SH-SY5Y (cell line): ENCODE results near the gene CAMK2A.

Experiments used
- GATA2 ChIP-seq: IDR thresholded peaks from 2 replicates; pipeline ENCODE4 v1.6.1; 2011; ENCODE audit warnings: mild to moderate bottlenecking, low read depth, low read length
- GATA3 ChIP-seq: IDR thresholded peaks from 2 replicates; pipeline ENCODE4 v1.6.1; 2011; ENCODE audit warnings: low read depth, mild to moderate bottlenecking, low read length, moderate library complexity

CAMK2A gene

DNA sequence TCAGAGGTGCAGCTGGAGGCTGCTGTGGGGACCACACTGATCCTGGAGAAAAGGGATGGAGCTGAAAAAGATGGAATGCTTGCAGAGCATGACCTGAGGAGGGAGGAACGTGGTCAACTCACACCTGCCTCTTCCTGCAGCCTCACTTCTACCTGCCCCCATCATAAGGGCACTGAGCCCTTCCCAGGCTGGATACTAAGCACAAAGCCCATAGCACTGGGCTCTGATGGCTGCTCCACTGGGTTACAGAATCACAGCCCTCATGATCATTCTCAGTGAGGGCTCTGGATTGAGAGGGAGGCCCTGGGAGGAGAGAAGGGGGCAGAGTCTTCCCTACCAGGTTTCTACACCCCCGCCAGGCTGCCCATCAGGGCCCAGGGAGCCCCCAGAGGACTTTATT lies 105.6 kb downstream of the CAMK2A start:
- no peak for TF ChIP-seq GATA2
- no peak for TF ChIP-seq GATA3

DNA sequence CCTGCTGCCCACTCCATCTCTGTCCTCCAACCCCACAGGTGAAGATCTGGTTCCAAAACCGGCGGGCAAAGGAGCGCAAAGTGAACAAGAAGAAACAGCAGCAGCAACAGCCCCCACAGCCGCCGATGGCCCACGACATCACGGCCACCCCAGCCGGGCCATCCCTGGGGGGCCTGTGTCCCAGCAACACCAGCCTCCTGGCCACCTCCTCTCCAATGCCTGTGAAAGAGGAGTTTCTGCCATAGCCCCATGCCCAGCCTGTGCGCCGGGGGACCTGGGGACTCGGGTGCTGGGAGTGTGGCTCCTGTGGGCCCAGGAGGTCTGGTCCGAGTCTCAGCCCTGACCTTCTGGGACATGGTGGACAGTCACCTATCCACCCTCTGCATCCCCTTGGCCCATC lies 106.1 kb downstream of the CAMK2A start:
- TF ChIP-seq GATA2 (no peak), GATA3 (no peak)

DNA sequence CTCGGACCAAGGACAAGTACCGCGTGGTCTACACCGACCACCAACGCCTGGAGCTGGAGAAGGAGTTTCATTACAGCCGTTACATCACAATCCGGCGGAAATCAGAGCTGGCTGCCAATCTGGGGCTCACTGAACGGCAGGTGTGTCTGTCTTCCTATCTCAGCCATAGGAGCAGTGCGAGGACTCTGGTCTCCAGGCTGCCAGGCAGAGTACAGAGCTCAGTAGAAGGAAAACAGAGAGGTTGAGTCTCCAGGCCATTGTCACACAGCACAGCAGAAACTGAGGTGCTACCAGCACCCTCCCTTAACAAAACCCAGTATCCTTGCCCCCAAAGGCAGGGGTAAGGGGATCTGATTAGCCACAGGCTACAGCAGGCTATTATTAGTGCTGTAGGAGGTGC lies 106.8 kb downstream of the CAMK2A start:
- TF ChIP-seq GATA2: no peak
- no peak for TF ChIP-seq GATA3

DNA sequence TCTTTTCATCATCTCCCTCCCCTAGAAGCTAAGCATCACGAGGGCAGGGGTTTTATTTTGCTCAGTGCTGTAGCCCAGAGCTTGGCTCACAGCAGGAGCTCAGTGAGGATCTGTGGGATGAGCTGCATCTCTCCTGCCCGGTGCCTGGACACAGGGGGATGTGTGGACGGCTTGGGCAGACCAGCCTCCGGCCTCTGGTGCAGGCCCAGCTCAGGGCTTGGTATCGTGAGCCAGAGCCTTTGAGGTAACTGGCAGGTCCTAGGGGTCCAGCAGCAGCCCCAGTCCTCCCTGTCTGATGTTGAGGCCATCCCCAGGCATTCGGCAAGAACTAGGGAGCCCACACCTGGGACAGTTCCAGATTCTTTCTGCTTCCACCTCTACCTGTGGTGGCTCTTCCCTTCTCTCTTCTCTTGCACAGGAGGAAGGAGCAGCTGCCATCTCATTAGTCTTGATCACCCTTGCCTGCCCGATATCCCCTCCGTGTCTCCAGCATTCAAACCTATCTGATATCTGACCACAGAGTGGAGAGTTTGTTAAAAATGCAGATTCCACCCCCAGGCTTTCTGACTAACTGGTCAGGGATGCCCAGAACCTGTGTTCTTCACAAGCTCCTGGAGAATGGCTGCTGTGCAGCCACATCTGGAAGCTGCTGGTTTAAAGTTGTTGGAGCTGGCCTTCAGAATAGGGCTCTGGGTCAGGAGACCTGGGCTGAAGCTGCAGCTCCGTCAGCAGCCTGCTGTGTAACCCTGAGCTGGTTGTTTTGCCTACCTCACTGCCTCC lies 107.6 kb downstream of the CAMK2A start:
- no peak for TF ChIP-seq GATA2
- TF ChIP-seq GATA3: no peak

GRCh38 chr5:150181027-150181426 lies 108.5 kb downstream of the CAMK2A start:
- TF ChIP-seq GATA3 (no peak), GATA2 (no peak)

- TF ChIP-seq GATA2 (no peak), GATA3 (no peak)
These were observed 109.1 kb downstream of the CAMK2A start for GRCh38 chr5:150180241-150181026.

- TF ChIP-seq GATA2 (no peak), GATA3 (no peak)
These were observed 110.5 kb downstream of the CAMK2A start for GRCh38 chr5:150179019-150179620.

- no peak for TF ChIP-seq GATA2
- no peak for TF ChIP-seq GATA3
These were observed 111.3 kb downstream of the CAMK2A start for GRCh38 chr5:150178262-150178661.

- TF ChIP-seq GATA3: no peak
- no peak for TF ChIP-seq GATA2
These were observed 111.9 kb downstream of the CAMK2A start for GRCh38 chr5:150177721-150178120.

- TF ChIP-seq GATA2: no peak
- no peak for TF ChIP-seq GATA3
These were observed 112.7 kb downstream of the CAMK2A start for GRCh38 chr5:150176745-150177477.

GRCh38 chr5:150175536-150175935 lies 114.0 kb downstream of the CAMK2A start:
- no peak for TF ChIP-seq GATA3
- no peak for TF ChIP-seq GATA2

DNA sequence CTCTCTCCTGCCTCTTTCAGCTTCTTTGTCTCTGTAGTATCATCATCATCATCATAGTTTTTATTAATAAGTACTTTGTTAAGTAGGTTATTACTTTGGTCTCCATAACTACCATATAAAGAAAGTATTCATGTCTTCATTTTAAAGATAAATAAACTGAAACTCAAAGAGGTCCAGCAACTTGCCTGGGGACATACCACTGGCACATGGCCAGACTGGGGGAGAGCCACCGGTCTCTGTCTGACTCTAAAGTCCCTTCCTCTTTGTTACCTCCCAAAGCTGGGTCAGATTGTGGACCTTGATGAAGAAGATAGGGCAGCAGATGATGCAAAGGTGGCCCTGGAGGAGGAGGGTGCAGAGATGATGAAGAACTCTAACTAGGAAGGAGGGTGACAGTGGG lies 114.5 kb downstream of the CAMK2A start:
- no peak for TF ChIP-seq GATA2
- no peak for TF ChIP-seq GATA3

- TF ChIP-seq GATA2 (no peak), GATA3 (no peak)
These were observed 115.3 kb downstream of the CAMK2A start for GRCh38 chr5:150174285-150174684.

- no peak for TF ChIP-seq GATA2
- TF ChIP-seq GATA3: no peak
These were observed 116.4 kb downstream of the CAMK2A start for GRCh38 chr5:150173161-150173560.

DNA sequence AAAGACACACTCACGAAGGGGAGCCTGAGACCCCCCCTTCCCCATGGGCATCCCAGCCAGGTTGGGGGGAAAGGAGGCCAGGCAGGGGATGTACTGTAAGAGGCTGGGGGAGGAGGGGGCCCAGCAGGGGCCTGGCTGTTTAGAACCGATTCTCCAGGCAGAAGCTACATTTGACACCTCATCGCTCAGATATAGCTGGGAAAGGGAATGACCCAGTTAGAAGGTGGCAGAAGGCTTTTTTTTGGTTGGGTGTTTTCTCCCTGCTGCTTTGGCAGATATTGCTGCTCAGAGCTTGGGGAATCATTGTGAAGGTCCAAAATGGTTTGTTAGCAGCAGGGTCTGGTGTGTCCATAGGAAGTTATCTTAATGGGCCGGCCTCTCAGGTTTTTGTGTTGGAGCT lies 117.0 kb downstream of the CAMK2A start:
- TF ChIP-seq GATA3: no peak
- TF ChIP-seq GATA2: no peak
